K562 (cell line): ENCODE results near the gene MT1A. TPM values are rescaled to one million over a fixed set of nuclear protein-coding genes. Genes with fewer than 3 reads are reported as not detected.

Experiments used
- ADNP ChIP-seq: fragments of 200-800 bp; sonication (Bioruptor generic); IDR thresholded peaks from 2 replicates; pipeline ENCODE4 v1.6.1; 2016; ENCODE audit warnings: missing genetic modification characterization, missing compliant biosample characterization
- ATF3 ChIP-seq, 2 experiments: fragments of 450-650 bp in 1 of 2; sonication (generic) in 1 of 2; formaldehyde crosslinking in 1 of 2; IDR thresholded peaks in 1 of 2; conservative IDR thresholded peaks in 1 of 2; 2 replicates each; pipeline versions ENCODE4 v1.6.1 to v1.8.1; 2016 to 2023; ENCODE audit warnings: mild to moderate bottlenecking in 2 of 2, moderate library complexity in 2 of 2, inconsistent platforms in 1 of 2, missing genetic modification reagents in 1 of 2
- BHLHE40 ChIP-seq: IDR thresholded peaks from 2 replicates; pipeline ENCODE4 v1.6.1; 2011; ENCODE audit warnings: low read length, improper control_type of control experiment
- CXXC5 ChIP-seq: fragments of 250-450 bp; sonication (Bioruptor Pico); IDR thresholded peaks from 2 replicates; pipeline ENCODE4 v1.8.0; 2022; ENCODE audit warnings: inconsistent platforms, mild to moderate bottlenecking, moderate library complexity
- DLX4 ChIP-seq: fragments of 250-450 bp; sonication (Bioruptor Pico); IDR thresholded peaks from 2 replicates; pipeline ENCODE4 v1.6.1; 2021; ENCODE audit warnings: mild to moderate bottlenecking
- HCFC1 ChIP-seq: IDR thresholded peaks from 2 replicates; pipeline ENCODE4 v1.6.1; 2012; ENCODE audit warnings: low read depth, low read length, improper control_type of control experiment
- KHSRP ChIP-seq: fragments of 450-650 bp; IDR thresholded peaks from 2 replicates; pipeline ENCODE4 v1.6.1; 2017
- MAZ ChIP-seq, 2 experiments: fragments of 450-650 bp in 1 of 2; sonication (generic) in 1 of 2; formaldehyde crosslinking; IDR thresholded peaks in 1 of 2; conservative IDR thresholded peaks in 1 of 2; 2 replicates each; pipeline versions ENCODE4 v1.4.0 to v1.5.0; 2020; ENCODE audit warnings: mild to moderate bottlenecking in 1 of 2, missing genetic modification reagents in 1 of 2
- MIER1 ChIP-seq: fragments of 450-650 bp; IDR thresholded peaks from 2 replicates; pipeline ENCODE4 v1.6.1; 2016; ENCODE audit warnings: antibody characterized with exemption, mild to moderate bottlenecking, low read depth
- RBM17 ChIP-seq: fragments of 200-400 bp; formaldehyde crosslinking; IDR thresholded peaks from 2 replicates; pipeline ENCODE4 v1.6.1; 2017; ENCODE audit warnings: low read depth, mild to moderate bottlenecking, low read length, borderline replicate concordance
- SMARCA4 ChIP-seq: fragments of 450-650 bp; IDR thresholded peaks from 2 replicates; pipeline ENCODE4 v1.6.1; 2016
- TAF1 ChIP-seq: IDR thresholded peaks from 2 replicates; pipeline ENCODE4 v1.6.1; 2011; ENCODE audit warnings: mild to moderate bottlenecking, low read length, moderate library complexity; ENCODE audit not compliant: insufficient read depth, control insufficient read depth, severe bottlenecking; ENCODE audit errors: extremely low read depth
- TBL1XR1 ChIP-seq, 2 experiments: IDR thresholded peaks; 2 replicates each; pipeline ENCODE4 v1.6.1; 2012; ENCODE audit warnings: improper control_type of control experiment in 2 of 2, low read length in 2 of 2, mild to moderate bottlenecking in 1 of 2
- TOE1 ChIP-seq, 2 experiments: fragments of 450-650 bp in 1 of 2; sonication (generic) in 1 of 2; formaldehyde crosslinking in 1 of 2; IDR thresholded peaks; 2 replicates each; pipeline versions ENCODE4 v1.7.1 to v1.8.0; 2016 to 2022; ENCODE audit warnings: borderline replicate concordance in 2 of 2, mild to moderate bottlenecking in 2 of 2, antibody characterized with exemption in 1 of 2, inconsistent platforms in 1 of 2, low read depth in 1 of 2, missing genetic modification reagents in 1 of 2, moderate library complexity in 1 of 2
- ZNF175 ChIP-seq: fragments of 200-800 bp; sonication (Bioruptor generic); IDR thresholded peaks from 2 replicates; pipeline ENCODE4 v1.6.1; 2016; ENCODE audit warnings: low read depth, mild to moderate bottlenecking, missing genetic modification characterization, missing compliant biosample characterization
- ZSCAN32 ChIP-seq: fragments of 450-650 bp; formaldehyde crosslinking; IDR thresholded peaks from 2 replicates; pipeline ENCODE4 v1.4.0; 2020; ENCODE audit warnings: mild to moderate bottlenecking, moderate library complexity
- polyA plus RNA-seq, 8 experiments: library from polyadenylated mRNA; depleted of rRNA in 4 of 8; stranded (reverse) in 5 of 8; unstranded in 3 of 8; fragments of >200 nt; fragmentation: Nextera tagmentation in 2 of 8; fragmentation: Illumina TruSeq in 1 of 8; extraction: Ambion mirVana in 2 of 8; extraction: Trizol in 1 of 8; gene quantifications; 2 replicates each; pipeline versions ENCODE4 v1.2.1 to v1.2.3, GENCODE V29; 2011 to 2014; ENCODE audit warnings: inconsistent platforms in 1 of 8, missing spikeins in 1 of 8
- total RNA-seq, 7 experiments: library from RNA; depleted of rRNA in 6 of 7; stranded (reverse); fragments of >200 nt in 6 of 7; fragmentation: Illumina TruSeq in 2 of 7; extraction: Trizol in 2 of 7; gene quantifications; 2 replicates each; pipeline versions ENCODE4 v1.2.1 to v1.2.3, GENCODE V29; 2011 to 2021; ENCODE audit warnings: low replicate concordance in 1 of 7
- TF ChIP-seq, protein P1 (sequence below): fragments of 200-800 bp; sonication (Bioruptor generic); IDR thresholded peaks from 2 replicates; pipeline ENCODE4 v1.6.1; 2017; ENCODE audit warnings: missing genetic modification characterization, missing compliant biosample characterization
- TF ChIP-seq, protein P2 (sequence below), 2 experiments: IDR thresholded peaks; 2 replicates each; pipeline ENCODE4 v1.6.1; 2011; ENCODE audit warnings: borderline replicate concordance in 1 of 2, control low read depth in 1 of 2, low read depth in 1 of 2, low read length in 1 of 2, mild to moderate bottlenecking in 1 of 2, mixed read lengths in 1 of 2, moderate library complexity in 1 of 2; ENCODE audit not compliant: insufficient read depth in 1 of 2, insufficient read length in 1 of 2, poor library complexity in 1 of 2, severe bottlenecking in 1 of 2; ENCODE audit errors: extremely low read depth in 1 of 2
- TF ChIP-seq, protein P3 (sequence below): fragments of 250-450 bp; sonication (Bioruptor Pico); IDR thresholded peaks from 2 replicates; pipeline ENCODE4 v1.5.0; 2022; ENCODE audit warnings: mild to moderate bottlenecking

Gene MT1A
- total and polyA plus RNA-seq, 9 of the 15 experiments (the other 6 are each of a cell fraction or from before 2014, with no cell fraction given): 0.23 TPM; not detected in 8

- TF ChIP-seq MAZ (CRISPR knock-in tag; conservative IDR thresholded peaks at IDR 0.05 in 1 of 2, IDR thresholded peaks at IDR 0.05 in 1 of 2) (peak; percentile 83 to 86), TBL1XR1 (IDR thresholded peaks at IDR 0.05; ENCODE audit: low read length in 2 of 2) (no peak; a peak in 1 of 4 replicates), SMARCA4 (no peak), RBM17 (no peak), TOE1 (IDR thresholded peaks at IDR 0.05; ENCODE audit: borderline replicate concordance) (no peak), TOE1 (CRISPR knock-in tag; IDR thresholded peaks at IDR 0.05; ENCODE audit: borderline replicate concordance, low read depth) (no peak), ATF3 (IDR thresholded peaks at IDR 0.05) (peak; percentile 74), ATF3 (CRISPR knock-in tag; conservative IDR thresholded peaks at IDR 0.05) (peak; percentile 38; the same call in 1 of the 2 replicates), HCFC1 (no peak; the same call in 1 of the 2 replicates), ZSCAN32 (CRISPR knock-in tag) (no peak), DLX4 (CRISPR knock-in tag) (no peak), KHSRP (no peak), ZNF175 (no peak), ADNP (no peak), CXXC5 (CRISPR knock-in tag) (peak; percentile 89), BHLHE40 (no peak; the same call in none of the 2 replicates), TAF1 (peak; percentile 67), MIER1 (no peak)
- TF ChIP-seq, protein P1, sequence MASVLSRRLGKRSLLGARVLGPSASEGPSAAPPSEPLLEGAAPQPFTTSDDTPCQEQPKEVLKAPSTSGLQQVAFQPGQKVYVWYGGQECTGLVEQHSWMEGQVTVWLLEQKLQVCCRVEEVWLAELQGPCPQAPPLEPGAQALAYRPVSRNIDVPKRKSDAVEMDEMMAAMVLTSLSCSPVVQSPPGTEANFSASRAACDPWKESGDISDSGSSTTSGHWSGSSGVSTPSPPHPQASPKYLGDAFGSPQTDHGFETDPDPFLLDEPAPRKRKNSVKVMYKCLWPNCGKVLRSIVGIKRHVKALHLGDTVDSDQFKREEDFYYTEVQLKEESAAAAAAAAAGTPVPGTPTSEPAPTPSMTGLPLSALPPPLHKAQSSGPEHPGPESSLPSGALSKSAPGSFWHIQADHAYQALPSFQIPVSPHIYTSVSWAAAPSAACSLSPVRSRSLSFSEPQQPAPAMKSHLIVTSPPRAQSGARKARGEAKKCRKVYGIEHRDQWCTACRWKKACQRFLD (CRISPR knock-in tag): no peak
- TF ChIP-seq, protein P2, sequence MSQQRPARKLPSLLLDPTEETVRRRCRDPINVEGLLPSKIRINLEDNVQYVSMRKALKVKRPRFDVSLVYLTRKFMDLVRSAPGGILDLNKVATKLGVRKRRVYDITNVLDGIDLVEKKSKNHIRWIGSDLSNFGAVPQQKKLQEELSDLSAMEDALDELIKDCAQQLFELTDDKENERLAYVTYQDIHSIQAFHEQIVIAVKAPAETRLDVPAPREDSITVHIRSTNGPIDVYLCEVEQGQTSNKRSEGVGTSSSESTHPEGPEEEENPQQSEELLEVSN (IDR thresholded peaks at IDR 0.05; ENCODE audit: borderline replicate concordance in 1 of 2, extremely low read depth in 1 of 2, insufficient read depth in 1 of 2, insufficient read length in 1 of 2, low read depth in 1 of 2, low read length in 1 of 2, poor library complexity in 1 of 2, severe bottlenecking in 1 of 2): peak; percentile 75 to 89
- TF ChIP-seq, protein P3, sequence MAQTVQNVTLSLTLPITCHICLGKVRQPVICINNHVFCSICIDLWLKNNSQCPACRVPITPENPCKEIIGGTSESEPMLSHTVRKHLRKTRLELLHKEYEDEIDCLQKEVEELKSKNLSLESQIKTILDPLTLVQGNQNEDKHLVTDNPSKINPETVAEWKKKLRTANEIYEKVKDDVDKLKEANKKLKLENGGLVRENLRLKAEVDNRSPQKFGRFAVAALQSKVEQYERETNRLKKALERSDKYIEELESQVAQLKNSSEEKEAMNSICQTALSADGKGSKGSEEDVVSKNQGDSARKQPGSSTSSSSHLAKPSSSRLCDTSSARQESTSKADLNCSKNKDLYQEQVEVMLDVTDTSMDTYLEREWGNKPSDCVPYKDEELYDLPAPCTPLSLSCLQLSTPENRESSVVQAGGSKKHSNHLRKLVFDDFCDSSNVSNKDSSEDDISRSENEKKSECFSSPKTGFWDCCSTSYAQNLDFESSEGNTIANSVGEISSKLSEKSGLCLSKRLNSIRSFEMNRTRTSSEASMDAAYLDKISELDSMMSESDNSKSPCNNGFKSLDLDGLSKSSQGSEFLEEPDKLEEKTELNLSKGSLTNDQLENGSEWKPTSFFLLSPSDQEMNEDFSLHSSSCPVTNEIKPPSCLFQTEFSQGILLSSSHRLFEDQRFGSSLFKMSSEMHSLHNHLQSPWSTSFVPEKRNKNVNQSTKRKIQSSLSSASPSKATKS (CRISPR knock-in tag): no peak
Measured at GRCh38 chr16:56608043-56608875, 30.2 kb upstream of the MT1A start, which contains the start of gene MT2A (continued).
